HG02571 (cell line): Measurements from ENCODE around the gene PSMD14.
A peak's percentile ranks its signal among the peaks of the same experiment; 100 is the strongest.
"Not testable (repeated sequence)": the region's sequence is repeated elsewhere in the genome, so short reads cannot be mapped to it uniquely, and the experiment has no call there.

ENCODE experiments used
- ATAC-seq: cut with Tn5 transposase; IDR thresholded peaks from one replicate; pipeline ENCODE4 v1.9.1; 2021; ENCODE audit warnings: mild to moderate bottlenecking, moderate library complexity; ENCODE audit not compliant: unreplicated experiment

The PSMD14 gene

DNA sequence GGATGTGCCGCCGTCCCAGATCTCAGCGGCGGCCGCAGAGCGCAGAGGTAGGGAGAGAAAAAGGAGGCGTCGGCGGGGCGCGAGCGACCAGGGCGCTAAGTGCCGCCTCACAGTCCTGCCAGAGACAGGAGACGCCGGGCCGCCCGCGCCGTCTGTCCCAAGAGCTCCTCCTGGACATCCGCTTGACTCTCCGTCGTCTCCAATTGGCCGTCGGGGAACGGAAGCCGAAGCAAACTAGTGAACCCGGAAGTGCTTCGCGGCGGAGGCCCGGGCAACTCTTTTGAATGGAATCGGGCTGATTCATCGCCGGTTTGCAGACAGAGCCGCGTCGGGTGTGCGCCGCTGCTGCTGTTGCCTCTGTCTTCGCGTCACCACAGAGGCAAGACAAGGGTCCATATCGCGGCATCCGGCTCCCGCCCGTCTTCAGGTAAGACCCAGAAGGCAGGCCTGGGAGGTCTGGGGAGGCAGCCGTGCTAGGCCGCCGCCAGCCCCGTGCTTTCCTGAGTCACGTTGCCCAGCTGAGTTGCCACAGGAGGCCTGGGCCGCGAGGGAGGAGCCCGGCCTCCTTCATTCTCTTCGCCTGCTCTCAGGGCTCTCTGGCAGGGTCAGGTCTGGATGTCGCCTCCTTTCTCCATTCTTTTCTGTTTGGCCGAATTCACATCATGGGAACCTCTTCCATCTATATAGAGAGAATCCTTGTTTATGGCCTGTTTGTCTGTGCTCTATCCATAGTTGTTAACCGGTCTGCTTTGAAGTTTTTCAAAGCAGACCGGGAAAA, at the start of gene PSMD14:
TSS of gene PSMD14 (plus strand) at position 248 of the 778 bp plus-strand sequence. CDS start 10,401 bp downstream, outside the sequence.
- ATAC-seq: peak; percentile 97

DNA sequence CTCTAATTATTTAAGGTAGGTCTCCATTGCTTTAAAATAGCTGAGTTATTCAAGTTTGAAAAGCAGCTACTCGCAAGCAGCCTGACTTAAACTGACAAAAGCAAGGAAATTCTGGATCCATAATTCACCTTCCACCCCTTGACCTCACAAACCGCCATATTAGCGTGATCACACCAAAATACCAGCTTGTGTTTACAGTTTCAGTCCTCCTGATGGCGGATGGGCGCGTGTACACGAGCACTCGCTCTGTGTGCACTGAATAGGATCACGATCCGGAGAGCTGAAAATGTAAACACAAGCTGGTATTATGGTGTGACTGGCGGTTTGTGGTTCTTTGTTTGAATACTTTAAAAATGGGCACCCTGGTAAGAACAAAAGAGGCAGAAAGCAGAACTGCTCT, 42.4 kb upstream of the PSMD14 start:
- ATAC-seq: no peak

DNA sequence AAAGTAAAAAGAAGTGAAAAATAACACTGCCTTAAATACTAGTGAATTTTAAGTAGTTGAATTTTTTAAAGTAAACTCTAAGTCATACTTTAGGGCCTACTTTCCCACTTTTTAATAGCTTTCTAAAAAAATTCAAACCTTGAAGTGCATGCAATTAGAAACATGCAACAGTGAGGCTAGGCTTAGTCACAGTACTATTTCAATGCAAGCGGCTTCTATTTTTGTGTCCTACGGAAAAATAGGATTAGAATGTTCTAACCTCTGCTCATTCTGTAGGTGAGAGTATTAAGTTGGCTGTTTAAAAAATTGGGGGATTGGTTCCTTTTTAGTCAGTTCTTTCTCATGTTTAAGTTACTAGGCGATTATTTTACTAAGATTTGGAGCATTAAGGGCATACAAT, 39.1 kb upstream of the PSMD14 start:
- no peak for ATAC-seq

DNA sequence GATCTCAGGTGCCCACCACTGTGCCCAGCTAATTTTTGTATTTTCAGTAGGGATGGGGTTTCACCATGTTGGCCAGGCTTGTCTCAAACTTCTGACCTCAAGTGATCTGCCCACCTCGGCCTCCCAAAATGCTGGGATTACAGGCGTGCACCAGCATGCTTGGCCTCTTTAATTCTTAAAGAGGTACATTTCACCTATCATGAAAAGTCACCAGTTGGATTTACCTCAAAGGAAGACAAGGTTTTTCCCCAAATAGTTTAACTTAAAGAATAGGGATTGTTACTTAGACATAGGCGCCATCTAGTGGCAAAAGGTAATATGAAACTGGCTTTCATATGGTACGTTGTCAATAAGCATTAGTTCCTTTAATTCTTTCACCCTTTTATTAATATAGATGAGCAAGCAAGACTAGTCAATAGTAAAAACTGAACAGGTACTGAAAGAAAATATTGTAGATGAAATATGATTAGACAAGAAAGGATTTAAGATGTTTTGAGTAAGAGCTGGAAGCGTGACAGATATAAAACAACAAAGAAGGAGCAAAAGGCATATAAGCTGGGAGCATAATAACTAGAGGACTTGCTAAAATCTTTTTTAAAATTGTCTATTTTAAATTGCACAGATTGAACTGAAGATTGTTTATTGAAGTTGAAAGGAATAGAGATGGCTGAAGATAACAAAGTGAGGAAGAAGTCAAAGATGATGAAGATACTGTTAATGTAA, 35.0 kb upstream of the PSMD14 start:
- ATAC-seq: peak; percentile 76

DNA sequence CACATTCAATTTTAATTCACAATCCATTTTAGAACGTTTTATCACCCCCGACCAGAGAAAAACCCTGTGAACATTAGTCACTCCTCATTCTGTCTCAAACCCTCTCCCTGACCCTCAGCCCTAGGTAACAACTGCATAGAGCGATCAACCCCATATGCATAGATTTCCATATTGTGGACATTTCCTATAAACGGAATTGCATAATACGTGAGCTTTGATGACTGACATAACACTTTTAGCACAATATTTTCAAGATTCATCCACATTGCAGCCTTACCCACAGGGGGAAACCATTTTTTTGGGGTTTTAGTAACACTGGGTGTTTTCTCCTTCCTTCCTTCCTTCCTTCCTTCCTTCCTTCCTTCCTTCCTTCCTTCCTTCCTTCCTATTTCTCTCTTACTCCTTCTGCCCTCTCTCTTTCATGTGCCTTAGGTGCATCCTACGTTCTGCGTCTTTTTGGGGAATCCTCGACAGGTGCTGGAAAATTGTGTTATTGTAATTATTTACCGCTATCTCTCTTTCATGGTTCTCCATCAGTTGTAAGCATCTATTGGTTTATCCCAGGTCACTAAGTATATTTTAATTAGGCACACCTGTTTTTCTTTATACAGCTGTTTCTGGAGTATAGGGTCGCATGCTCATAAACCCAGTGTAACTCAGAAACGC, 29.5 kb upstream of the PSMD14 start:
- not testable (repeated sequence) for ATAC-seq

DNA sequence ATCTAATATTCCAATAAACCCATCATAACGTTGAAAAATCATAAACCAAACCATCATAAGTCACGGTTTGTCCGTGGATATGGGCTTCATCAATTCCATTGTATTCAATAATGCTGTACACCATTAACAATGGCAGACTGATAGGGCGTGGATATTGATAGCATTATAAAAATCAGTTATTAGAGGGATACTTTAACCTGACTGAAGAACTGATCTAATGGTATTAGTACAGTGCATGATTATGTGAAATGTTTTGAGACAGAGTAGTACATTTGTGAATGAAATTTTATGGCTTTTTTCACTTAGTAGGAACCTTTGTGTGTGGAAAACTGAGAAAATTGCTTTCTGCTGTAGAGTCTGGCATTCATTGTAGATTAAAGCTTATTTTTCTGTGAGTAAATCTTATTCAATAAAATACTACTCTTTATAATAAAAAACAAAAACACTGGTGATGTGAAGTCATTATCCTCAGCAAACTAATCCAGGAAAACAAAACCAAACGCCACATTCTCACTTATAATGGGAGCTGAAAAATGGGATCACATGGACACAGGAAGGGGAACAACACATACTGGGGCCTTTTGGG, 28.9 kb upstream of the PSMD14 start:
- ATAC-seq: not testable (repeated sequence)

DNA sequence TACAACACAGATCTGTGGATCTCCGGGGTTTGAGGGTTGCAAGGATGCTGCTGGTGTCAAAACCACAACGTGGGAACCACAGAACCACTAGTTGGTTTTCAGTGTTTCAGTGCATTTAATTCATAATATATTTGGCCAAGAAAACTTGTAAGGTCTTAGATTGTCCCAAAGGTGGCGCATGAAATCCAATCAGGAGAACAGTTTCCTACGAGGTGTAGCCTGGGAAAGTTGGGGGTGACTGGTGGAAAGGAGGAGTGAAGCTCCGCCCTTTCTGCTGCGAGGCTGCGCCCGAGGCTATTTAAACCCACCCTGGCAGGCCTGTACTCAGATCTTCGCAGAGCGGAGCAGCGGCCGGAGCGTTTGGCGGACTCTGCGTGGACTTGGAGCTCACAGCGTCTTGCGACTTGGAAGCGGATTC, 27.3 kb upstream of the PSMD14 start:
- not testable (repeated sequence) for ATAC-seq

DNA sequence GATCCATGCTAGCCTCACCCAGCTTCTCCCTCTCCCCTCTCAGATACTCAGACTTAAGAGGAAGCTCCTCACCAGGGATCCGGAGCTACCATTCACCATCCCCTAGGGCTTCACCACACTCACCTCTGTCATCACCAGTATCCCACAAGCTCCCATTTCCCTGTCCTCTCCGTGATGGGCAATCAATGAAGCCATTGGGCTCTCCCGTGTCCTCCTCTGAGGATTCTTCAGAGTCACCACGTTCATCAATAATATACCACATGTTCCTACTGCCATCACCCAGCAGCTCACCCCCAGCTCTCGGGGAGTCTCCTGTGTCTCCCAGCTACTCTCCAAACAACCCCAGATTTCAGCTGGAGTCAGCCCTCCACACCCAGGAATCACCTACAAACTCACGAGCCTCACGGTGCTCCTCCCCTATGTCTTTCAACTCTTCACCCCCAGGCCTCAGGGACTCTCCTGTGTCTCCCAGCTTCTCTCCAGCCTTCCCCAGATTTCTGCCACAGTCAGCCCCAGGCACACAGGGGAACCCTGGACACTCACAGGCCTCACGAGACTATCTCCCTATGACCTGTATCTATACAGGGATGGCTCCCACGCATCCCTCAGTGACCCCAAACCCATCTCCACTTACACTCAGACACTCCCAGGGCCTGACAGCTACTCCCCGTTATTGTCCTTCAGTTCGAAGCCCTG, 26.5 kb upstream of the PSMD14 start:
- not testable (repeated sequence) for ATAC-seq

DNA sequence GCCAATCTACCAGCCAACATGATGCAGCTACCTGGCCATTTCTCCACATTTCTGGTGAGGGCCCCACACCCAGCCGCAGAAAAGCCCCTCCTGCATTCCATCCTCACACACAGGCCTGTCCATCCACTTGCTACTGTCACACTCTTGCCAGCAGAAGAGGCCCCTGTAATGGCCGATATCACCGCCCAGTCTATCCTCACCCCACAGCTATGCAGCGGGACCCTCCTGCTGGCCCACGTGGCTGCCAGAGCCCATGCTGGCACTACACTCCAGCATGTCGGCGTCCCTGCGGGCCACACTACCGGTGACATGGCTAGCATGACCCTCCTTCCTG, 25.9 kb upstream of the PSMD14 start:
- not testable (repeated sequence) for ATAC-seq

DNA sequence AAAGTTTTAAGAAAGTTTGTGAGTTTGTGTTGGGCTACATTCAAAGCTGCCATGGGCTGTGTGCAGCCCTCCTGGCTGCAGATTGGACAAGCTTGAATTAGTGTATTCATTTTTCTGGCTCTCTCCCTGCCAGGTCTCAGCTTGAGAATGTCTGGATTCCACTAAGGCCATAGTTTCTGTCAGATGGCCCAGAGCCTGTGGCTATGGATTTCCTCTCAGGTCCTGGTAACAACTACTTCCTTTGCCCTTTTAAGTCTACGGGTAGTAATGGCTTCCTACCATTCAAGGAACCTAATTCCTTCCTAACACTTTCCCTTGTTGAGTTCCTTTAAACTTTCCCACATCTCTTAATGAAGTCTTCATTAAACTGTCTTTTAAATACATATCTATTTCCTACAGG, 24.3 kb upstream of the PSMD14 start:
- no peak for ATAC-seq

DNA sequence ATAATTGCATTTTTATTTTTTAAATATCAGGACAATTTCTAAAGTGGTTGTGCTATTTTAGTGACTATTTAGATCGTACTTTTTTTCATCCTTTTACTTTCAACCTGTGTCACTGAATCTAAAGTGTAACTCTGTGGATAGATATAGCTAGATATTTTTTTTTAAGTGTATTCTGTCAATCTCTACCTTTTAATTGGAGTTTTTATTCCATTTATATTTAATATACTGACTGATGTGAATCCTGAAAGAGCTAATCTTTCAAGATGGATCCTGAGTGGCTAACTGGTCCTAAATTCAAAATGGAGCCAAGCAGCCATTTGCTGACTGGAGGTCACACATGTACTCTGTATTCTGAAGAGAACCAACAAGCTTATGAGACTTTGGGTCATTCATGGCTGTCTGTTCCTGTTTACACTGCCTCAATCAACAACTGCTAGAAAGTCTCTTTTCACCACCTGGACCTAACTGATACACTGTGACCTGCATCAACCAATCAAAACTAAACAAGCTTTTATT, 4.6 kb upstream of the PSMD14 start:
- no peak for ATAC-seq

DNA sequence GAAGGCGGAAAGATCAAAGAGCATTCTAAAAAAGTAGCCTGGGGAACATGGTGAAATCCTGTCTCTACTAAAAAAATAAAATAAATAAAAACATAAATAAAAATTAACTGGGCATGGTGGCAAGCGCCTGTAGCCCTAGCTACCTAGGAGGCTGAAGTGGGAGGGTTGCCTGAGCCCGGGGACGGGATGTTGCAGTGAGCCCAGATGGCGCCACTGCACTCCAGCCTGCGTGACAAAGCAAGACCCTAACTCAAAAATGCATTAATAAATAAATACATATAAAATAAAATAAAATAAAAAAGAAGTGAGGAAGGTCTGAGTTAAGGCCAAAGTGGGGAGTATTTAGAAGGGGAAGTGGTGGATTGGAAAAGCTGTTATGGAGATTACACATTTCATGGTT, 1.3 kb upstream of the PSMD14 start:
- ATAC-seq: no peak

DNA sequence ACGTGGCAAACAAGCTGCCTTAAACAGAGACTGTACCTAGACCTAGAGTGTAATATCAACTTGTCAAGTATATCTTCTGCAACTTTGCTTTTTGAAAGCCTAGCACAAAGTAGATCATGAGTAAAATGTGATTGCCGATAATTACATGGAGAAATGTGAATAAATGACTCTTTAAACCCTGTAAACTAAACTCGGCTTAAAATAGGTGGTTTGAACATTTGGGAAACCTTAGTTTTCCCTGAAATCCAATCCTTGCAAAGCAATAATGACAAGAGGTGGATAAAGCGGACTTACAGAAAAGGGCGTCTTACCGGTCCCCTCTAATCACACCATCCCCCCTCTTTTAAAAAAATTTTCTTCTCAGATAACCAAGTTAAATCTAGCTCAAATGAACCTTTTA, 549 bp upstream of the PSMD14 start:
- no peak for ATAC-seq

DNA sequence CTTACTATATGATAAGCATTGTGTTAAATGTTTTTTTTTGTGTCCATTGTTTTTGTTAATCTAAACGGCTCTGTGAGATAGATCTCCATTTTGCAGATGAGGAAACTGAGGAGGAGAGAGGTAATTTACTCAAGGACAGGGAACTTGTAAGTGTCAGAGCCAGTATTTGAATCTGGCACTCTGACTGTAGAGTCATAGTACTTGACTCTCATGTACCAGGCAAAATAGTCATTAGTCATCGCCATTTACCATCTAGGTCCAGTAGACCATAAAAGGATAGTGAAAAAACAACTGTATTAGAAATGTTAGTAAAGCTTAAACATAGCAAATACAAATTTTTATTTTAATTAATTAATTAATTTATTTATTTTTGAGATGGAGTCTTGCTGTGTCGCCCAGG, 4.8 kb downstream of the PSMD14 start:
- no peak for ATAC-seq

DNA sequence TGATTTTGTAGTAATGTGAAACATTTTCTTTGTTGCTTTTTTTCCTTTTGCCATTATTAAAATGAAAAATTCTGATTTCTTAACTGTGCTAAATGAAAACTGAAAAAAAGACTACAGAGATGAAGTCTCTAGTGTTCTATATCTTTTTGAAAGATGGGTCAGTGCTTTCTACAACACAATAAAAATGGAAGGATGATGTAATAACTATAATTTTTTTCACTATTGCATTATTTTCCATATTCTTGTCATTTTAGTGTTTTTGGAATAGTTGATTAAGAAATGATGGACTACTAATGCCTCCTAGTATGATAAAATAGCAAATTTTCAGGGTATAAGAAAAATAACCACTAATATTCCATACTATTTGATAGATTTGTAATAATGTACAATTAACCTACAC, 7.2 kb downstream of the PSMD14 start:
- no peak for ATAC-seq

DNA sequence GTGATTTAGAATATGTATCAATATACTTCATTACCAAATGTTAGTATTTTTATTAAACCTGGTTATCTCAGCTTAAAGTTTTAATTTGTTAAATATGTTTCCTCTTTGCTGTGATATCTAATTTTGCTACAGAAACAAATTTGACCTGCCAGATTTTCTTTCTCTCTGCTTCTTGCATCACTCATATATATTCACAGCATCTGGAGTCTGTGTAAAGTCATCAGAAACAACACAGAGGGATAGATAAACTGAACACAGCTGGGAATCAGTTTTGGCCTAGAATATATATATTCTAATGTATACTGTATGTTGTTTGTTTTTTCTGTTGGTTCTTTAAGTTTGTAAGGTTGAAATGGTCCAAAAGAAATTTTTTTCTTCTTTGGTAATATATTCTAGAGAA, 8.5 kb downstream of the PSMD14 start:
- no peak for ATAC-seq

DNA sequence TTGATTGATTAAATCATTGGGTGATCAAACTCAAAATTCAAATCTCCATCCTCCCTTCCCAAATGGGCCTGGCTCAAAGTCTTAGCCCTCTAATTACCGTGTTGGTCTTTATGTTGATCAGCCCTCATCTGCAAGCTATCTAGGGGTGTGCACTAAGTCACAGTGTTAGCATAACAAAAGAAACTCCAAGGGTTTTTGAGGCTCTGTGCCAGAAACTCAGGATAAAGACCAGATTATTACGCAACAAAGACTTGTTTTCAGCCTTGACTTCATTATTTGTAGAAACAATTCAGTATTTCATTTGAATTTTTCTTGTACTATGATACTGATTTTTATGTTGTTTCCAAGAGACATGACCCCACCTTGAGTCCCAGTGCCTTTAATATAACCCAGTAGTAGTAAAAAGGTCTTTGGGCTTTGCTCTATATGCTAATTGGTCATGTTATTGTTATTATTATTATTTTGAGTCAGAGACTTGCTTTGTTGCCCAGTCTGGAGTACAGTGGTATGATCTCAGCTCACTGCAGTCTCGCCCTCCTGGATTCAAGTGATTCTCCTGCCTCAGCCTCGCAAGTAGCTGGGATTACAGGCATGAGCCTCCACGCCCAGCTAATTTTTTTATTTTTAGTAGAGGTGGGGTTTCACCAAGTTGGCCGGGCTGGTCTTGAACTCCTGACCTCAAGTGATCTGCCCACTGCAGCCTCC, 13.9 kb downstream of the PSMD14 start:
- no peak for ATAC-seq

DNA sequence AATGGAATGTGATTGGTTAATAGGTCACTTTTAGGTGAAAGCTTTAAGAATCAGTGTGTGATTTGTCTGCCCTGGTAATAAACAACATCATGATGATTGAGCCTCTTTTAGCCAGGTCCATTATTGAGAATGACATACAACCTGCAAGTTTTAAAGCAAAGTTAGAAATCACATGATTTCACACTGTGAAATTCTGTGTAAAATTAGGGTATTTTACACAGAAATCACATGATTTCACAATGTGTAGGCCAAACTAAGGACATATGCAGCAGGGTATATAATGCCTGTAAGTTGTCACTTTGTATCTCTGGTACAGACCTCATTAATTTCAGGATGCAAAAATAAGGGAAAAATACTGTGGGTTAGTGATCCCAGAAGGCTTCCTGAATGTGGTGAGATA, 16.7 kb downstream of the PSMD14 start:
- ATAC-seq: no peak

DNA sequence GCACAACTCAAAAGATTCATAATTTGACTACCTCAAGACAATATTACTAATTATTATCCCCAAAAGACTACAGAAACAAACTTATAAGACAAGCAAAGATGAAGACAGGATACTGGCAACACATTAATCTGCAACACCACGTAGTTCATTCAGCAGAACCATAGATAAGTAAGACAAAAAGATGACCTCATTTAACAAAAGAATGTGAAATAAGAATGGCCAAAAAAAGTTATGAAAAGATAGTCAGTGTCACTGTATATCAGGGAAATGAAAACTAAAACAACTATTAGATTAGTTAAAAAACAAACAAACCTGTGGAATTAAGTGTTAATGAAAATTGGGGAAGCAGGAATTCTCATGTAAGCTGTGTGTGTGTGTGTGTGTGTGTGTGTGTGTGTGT, 19.4 kb downstream of the PSMD14 start:
- ATAC-seq: no peak

DNA sequence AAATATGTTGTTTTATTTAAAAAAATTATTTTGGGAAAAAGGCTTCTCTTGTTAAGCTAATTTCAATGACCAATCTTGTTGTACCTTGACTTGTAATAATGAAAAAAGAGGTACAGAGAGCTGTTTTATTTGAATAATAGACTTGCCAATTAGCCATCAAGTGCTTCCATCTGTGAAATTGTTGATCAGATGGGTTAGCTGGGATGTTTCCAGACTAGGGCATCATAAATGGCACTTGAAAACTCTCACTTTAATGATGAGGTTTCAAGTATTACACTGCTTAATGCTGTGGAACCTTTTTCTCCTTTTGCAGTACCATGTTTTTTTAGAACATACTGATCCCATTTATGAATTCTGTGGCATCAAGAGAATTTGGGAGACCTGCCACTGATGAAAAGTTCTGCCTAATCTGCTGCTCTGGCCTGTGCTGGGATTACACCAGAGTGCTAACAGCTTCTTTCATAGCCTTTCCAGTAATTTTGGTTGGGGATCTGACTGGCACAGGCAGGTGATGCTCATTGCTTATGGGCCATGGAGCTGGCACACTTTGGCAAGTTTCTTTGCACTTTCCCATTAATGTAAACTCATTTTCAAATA, 24.2 kb downstream of the PSMD14 start:
- no peak for ATAC-seq
